Measurements from ENCODE around the gene KLK5.

KLK5 gene

DNA sequence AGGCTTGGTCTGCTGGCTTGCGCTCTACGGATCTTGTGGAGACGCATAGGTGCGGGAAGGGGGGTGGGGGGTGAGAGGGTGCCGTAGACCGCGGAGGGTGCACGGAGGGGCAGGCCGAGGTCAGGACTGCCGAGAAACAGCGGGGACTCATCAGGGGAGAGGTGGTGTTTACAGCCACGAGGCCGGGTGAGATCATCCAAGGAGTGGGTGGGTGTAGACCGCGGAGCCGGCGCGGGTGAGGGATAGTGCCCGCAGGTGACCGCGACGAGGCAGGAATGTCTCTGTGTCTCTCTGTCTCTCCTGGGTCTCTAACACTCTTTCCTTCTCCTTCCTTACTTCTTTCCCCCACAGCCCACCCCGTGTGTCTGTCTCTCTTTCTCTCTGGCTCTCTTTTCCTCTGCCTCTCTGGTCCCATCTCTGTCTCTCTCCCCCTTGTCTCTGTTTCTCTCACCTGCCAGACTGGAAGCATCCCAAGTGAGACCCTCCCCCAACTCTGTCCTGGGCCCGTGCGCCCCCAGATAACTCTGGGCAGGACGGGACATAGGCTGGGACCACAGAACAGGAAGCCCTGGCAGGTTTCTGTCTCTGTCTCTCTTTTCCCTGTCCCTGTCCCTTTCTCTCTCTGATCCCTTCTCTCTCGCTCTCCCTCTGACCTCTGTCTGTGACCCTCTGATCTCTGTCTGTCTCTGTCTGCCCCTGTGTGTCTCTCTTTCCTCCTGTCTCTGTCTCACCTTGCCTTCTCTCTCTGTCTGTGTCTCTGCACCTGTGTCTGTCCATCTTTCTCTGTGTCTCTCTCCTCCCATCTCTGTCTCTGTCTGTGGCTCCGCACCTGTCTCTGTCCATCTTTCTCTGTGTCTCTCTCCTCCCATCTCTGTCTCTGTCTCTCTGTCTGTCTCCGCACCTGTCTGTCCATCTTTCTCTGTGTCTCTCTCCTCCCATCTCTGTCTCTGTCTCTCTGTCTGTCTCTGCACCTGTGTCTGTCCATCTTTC lies 39.8 kb downstream of the KLK5 start:
- Histone ChIP-seq H3K4me3 (ENCODE audit: low read length) (no peak overlapping the region), H3K36me3 (ENCODE audit: insufficient read depth, low read length) (no peaks in the 10 kb centered on the region), H3K27me3 (ENCODE audit: control insufficient read depth, insufficient read depth, low read length) (peaks cover 3% of the 10 kb centered on the region), H3K9ac (ENCODE audit: low read depth, low read length) (no peak overlapping the region), H3K4me1 (ENCODE audit: control insufficient read depth, insufficient read depth, low read length) (no peaks in the 10 kb centered on the region), H3K4me2 (ENCODE audit: low read length) (no peak overlapping the region), H3K9me3 (replicated peaks; ENCODE audit: low read length) (no peaks in the 10 kb centered on the region)

DNA sequence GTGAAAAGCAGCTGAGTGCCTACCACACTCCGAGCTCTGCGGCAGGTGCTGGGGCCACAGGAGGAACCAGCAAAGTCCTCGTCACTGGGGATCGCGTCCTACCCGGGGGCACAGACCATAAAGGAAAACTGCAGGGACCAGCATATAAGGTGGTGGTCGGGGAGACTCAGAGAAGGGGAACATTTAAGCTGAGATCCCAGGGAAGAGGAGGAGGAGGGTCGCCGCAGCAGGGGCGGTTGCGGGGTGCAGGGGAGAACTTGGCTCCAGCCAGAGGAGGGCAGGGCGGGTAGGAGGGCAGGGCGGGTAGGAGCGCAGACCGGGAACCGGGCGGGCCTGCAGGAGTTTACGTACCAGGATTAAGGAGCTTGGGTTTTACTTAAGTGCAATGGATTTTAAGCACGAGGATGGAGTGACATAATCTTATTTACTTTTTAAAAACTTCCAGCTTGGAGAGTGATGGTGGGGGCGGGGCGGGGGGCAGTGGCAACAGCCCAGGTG lies 40.7 kb downstream of the KLK5 start:
- Histone ChIP-seq H3K4me3 (ENCODE audit: low read length) (no peak overlapping the region), H3K9ac (ENCODE audit: low read depth, low read length) (no peak overlapping the region), H3K27me3 (ENCODE audit: control insufficient read depth, insufficient read depth, low read length) (peaks cover 3% of the 10 kb centered on the region), H3K4me2 (ENCODE audit: low read length) (no peak overlapping the region), H3K9me3 (replicated peaks; ENCODE audit: low read length) (no peaks in the 10 kb centered on the region), H3K36me3 (ENCODE audit: insufficient read depth, low read length) (no peaks in the 10 kb centered on the region), H3K4me1 (ENCODE audit: control insufficient read depth, insufficient read depth, low read length) (no peaks in the 10 kb centered on the region)

DNA sequence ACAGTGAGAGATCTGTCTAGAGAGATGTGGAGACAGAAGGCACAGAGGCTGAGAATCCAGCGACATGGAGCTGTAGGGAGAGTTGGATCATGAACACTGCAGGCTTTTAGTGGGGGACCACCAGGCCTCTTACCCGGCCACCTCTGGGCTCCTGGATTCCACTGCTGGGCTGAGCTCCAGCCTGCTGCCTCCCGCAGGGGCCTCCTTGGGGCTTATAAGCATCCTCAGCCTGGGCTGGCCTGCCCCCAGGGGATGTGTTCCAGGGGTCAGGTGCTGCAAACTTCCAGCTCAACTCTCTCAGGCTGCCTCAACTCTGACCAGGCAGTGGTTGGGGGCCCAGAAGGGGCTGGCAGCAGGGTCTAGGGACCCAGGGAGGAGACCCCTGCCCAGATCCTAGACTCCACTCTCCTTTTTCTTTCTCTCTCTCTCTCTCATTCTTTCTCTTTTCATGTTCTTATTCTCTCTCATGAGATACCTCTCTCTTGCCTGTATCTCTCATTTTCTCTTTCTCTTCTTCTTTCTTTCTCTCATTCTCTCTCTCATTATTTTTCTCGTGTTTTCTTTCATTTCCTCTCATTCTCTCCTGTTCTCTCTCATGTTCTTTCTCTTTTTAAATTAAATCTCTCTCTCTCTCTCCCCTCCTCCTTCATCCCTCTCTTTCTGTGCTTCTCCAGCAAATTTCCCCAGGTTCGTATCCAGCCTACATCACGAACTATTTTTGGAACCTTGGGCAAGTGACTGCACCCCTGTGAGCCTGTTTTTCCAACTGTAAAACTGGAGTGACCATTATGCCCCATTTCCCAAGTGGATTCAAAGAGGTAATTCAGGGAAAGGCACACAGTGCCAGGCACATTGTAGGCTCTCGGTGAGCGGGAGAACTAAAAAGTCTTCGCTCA lies 41.4 kb downstream of the KLK5 start, which contains the start of gene KLK4:
KLK4 (minus strand) TSS at position 190 of the 896 bp plus-strand sequence. CDS start 657 bp downstream, outside the sequence.
- no peak within 1 kb of the TSS for H3K4me3 ChIP-seq (ENCODE audit: low read length)
- H3K9ac ChIP-seq (ENCODE audit: low read depth, low read length) = no peak within 1 kb of the TSS
- no peaks in the 10 kb centered on the region for H3K36me3 ChIP-seq (ENCODE audit: insufficient read depth, low read length)
- no peak within 1 kb of the TSS for H3K4me2 ChIP-seq (ENCODE audit: low read length)
- peaks cover 3% of the 10 kb centered on the region for H3K27me3 ChIP-seq (ENCODE audit: control insufficient read depth, insufficient read depth, low read length)
- no peaks in the 10 kb centered on the region for H3K9me3 ChIP-seq (replicated peaks; ENCODE audit: low read length)
- H3K4me1 ChIP-seq (ENCODE audit: control insufficient read depth, insufficient read depth, low read length) = no peaks in the 10 kb centered on the region

DNA sequence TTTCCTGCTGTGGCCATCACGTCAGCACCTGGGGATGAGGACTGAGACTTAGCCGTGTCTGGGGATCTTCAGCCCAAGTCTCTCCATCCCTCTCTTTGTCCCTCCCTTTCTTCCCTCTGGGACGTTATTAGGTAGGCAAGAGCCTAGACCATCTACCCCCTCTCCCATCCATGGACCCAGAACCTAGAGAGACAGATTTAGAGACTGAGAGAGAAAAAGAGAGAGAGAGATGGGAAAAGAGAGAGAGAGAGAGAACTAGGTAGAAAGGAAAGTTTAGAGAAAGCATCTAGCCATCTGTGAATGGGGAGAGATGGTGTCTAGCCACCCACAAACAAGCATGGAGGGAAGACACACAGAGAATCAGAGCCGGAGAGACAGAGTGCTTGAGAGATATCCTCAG lies 42.1 kb downstream of the KLK5 start:
- peaks cover 3% of the 10 kb centered on the region for H3K27me3 ChIP-seq (ENCODE audit: control insufficient read depth, insufficient read depth, low read length)

DNA sequence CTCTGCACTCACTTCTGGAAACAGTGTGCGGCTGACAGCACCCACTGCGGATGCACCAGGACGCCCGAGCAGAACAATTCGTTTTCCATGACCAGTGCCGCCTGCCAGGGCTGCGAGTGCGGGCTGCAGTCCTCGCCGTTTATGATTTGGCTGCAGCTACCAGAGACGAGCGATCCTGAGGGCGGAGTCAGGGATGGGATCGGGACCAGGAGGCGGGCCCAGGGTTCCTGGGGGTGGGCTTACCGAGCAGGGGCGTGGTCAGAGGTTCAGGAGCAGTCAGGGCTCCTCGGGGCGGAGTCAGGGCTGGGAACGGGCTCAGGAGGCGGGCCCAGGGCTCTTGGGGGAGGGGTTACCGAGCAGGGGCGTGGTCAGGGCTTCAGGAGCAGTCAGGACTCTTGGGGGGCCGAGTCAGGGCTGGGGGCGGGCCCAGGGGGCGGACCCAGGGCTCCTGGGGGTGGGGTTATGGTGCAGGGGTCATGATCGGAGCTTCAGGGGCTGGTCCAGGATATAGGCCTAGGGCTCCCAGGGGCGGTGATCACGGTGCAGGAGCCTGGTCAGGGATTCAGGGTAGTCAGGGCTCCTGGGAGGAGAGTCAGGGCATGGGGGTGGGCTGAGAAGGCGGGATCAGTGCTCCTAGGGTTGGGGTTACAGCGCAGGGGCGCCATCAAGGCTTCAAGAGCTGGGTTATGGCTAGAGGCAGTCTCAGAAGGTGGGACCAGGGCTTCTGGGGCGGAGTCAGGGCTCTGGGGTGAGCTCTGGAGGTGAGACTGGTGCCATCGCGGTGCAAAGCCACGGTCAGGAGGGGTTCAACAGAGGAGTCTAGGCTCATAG lies 43.4 kb downstream of the KLK5 start:
- Histone ChIP-seq H3K9ac (ENCODE audit: low read depth, low read length) (no peak overlapping the region), H3K9me3 (replicated peaks; ENCODE audit: low read length) (no peaks in the 10 kb centered on the region), H3K4me2 (ENCODE audit: low read length) (no peak overlapping the region), H3K4me3 (ENCODE audit: low read length) (no peak overlapping the region), H3K4me1 (ENCODE audit: control insufficient read depth, insufficient read depth, low read length) (no peaks in the 10 kb centered on the region), H3K36me3 (ENCODE audit: insufficient read depth, low read length) (no peaks in the 10 kb centered on the region), H3K27me3 (ENCODE audit: control insufficient read depth, insufficient read depth, low read length) (peaks cover 3% of the 10 kb centered on the region)

More for the DNA sequence above, 42.1 kb downstream of the KLK5 start:
- H3K9ac ChIP-seq (ENCODE audit: low read depth, low read length) = no peak overlapping the region
- H3K4me1 ChIP-seq (ENCODE audit: control insufficient read depth, insufficient read depth, low read length) = no peaks in the 10 kb centered on the region
- no peaks in the 10 kb centered on the region for H3K9me3 ChIP-seq (replicated peaks; ENCODE audit: low read length)
- H3K4me2 ChIP-seq (ENCODE audit: low read length) = no peak overlapping the region
- H3K36me3 ChIP-seq (ENCODE audit: insufficient read depth, low read length) = no peaks in the 10 kb centered on the region
- no peak overlapping the region for H3K4me3 ChIP-seq (ENCODE audit: low read length)

DNA sequence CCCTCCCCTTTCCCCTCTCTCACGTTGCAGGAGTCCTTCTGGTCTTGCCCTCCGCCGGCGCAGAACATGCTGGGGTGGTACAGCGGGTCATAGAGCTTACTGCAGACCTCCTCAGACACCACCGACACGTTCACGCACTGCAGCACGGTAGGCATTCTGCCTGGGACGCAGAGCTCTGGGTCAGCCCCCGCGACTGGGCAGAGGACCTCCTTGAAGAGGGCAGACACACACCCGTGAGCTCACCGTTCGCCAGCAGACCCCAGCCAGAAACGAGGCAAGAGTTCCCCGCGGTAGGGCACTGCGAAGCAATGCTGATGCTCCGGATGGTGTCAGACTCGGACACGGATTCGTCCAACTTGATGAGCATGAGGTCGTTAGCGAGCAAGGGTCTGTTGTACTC lies 44.5 kb downstream of the KLK5 start:
- H3K9ac ChIP-seq (ENCODE audit: low read depth, low read length) = no peak overlapping the region
- H3K36me3 ChIP-seq (ENCODE audit: insufficient read depth, low read length) = no peaks in the 10 kb centered on the region
- no peaks in the 10 kb centered on the region for H3K4me1 ChIP-seq (ENCODE audit: control insufficient read depth, insufficient read depth, low read length)
- no peak overlapping the region for H3K4me3 ChIP-seq (ENCODE audit: low read length)
- no peaks in the 10 kb centered on the region for H3K9me3 ChIP-seq (replicated peaks; ENCODE audit: low read length)
- no peak overlapping the region for H3K4me2 ChIP-seq (ENCODE audit: low read length)
- H3K27me3 ChIP-seq (ENCODE audit: control insufficient read depth, insufficient read depth, low read length) = peaks cover 3% of the 10 kb centered on the region

DNA sequence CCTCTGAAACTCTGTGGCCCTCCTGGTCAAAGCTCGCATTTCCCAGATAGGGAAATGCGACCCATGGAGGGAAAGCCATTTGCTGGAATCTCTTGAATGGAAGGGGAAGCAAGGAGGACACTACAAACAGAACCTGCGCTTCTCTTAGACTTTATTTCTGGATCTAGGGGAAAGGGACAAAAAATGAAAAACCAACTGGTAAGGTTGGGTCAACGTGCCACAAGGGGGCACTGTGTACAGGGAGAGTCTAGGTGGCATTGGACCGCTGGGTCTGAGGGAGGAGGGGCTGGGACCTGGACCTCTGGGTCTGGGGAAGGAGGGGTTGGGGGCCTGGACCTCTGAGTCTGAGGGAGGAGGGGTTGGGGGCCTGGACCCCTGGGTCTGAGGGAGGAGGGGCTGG lies 46.6 kb downstream of the KLK5 start:
- Histone ChIP-seq H3K4me3 (ENCODE audit: low read length) (no peak overlapping the region), H3K4me2 (ENCODE audit: low read length) (no peak overlapping the region), H3K36me3 (ENCODE audit: insufficient read depth, low read length) (no peaks in the 10 kb centered on the region), H3K9me3 (replicated peaks; ENCODE audit: low read length) (no peaks in the 10 kb centered on the region), H3K27me3 (ENCODE audit: control insufficient read depth, insufficient read depth, low read length) (no peaks in the 10 kb centered on the region), H3K4me1 (ENCODE audit: control insufficient read depth, insufficient read depth, low read length) (no peaks in the 10 kb centered on the region), H3K9ac (ENCODE audit: low read depth, low read length) (no peak overlapping the region)

DNA sequence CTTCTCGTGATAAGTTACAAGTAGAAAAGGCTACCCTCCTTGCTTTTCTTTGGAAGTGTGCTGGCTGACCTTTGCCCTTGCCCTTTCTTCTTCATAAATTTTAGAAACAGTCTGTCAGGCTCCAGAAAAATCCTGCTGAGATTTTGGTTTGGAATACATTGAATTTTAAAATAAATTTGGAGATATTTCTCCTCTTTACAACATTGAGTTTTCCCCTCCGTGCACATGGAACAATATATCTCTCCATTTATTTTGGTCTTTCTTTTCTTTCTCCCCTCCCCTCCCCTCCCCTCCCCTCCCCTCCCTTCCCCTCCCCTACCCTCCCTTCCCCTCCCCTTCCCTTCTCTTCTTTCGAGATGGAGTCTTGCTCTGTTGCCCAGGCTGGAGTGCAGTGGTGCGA lies 50.2 kb downstream of the KLK5 start:
- no peaks in the 10 kb centered on the region for H3K36me3 ChIP-seq (ENCODE audit: insufficient read depth, low read length)

DNA sequence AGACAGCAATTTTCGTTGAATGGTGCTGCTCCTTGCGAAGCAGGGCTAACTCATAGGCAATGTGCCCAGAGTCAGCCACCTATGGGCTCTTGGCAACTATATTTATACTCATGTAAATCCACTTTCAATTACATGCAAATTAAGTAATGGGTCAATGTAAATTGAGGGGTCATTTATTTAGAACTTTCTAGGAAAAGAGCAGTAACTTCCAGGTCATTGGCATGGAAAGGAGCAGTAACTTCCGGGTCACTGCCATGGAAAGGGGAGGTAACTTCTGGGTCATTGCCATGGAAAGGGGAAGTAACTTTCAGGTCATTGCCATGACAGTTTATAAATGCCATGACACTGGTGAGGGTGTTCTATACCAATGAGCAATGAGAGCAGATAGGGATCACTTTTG lies 53.3 kb downstream of the KLK5 start:
- Histone ChIP-seq H3K36me3 (ENCODE audit: insufficient read depth, low read length) (no peaks in the 10 kb centered on the region), H3K4me3 (ENCODE audit: low read length) (no peak overlapping the region), H3K27me3 (ENCODE audit: control insufficient read depth, insufficient read depth, low read length) (no peaks in the 10 kb centered on the region), H3K9me3 (replicated peaks; ENCODE audit: low read length) (no peaks in the 10 kb centered on the region), H3K4me1 (ENCODE audit: control insufficient read depth, insufficient read depth, low read length) (no peaks in the 10 kb centered on the region), H3K9ac (ENCODE audit: low read depth, low read length) (no peak overlapping the region), H3K4me2 (ENCODE audit: low read length) (no peak overlapping the region)

More for the DNA sequence above, 50.2 kb downstream of the KLK5 start:
- no peaks in the 10 kb centered on the region for H3K4me1 ChIP-seq (ENCODE audit: control insufficient read depth, insufficient read depth, low read length)
- H3K9ac ChIP-seq (ENCODE audit: low read depth, low read length) = no peak overlapping the region
- H3K4me2 ChIP-seq (ENCODE audit: low read length) = no peak overlapping the region
- H3K27me3 ChIP-seq (ENCODE audit: control insufficient read depth, insufficient read depth, low read length) = no peaks in the 10 kb centered on the region
- no peaks in the 10 kb centered on the region for H3K9me3 ChIP-seq (replicated peaks; ENCODE audit: low read length)
- no peak overlapping the region for H3K4me3 ChIP-seq (ENCODE audit: low read length)

DNA sequence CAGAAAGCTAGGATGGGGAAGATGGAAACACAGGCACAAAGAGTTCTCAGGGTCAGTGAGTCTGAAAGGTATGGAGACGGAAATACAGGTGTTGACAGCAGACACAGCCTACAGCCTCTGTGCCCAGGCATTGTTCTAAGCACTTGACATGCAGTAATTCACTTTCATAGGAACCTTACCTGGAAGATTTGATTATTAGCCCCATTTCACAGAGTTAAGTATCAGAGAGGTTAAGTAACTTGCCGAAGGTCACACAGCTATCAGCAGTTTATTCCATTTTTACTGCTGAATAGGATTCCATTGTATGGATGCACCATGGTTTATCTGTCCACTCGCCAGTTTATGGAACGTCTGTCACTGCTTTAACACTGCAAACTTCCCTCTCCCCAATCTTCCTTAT lies 54.8 kb downstream of the KLK5 start:
- no peaks in the 10 kb centered on the region for H3K4me1 ChIP-seq (ENCODE audit: control insufficient read depth, insufficient read depth, low read length)
- no peaks in the 10 kb centered on the region for H3K9me3 ChIP-seq (replicated peaks; ENCODE audit: low read length)
- no peak overlapping the region for H3K4me2 ChIP-seq (ENCODE audit: low read length)
- no peaks in the 10 kb centered on the region for H3K27me3 ChIP-seq (ENCODE audit: control insufficient read depth, insufficient read depth, low read length)
- H3K9ac ChIP-seq (ENCODE audit: low read depth, low read length) = no peak overlapping the region
- H3K4me3 ChIP-seq (ENCODE audit: low read length) = no peak overlapping the region
- no peaks in the 10 kb centered on the region for H3K36me3 ChIP-seq (ENCODE audit: insufficient read depth, low read length)

Data from skeletal muscle satellite cell (primary cell).